Transverse colon (tissue), 4 donors: ENCODE measurements around the gene NUCKS1. TPM values are rescaled to one million over a fixed set of nuclear protein-coding genes. Genes with fewer than 3 reads are reported as not detected.

Experiments used
- DNase-seq: peaks from one replicate; pipeline ENCODE4 v3.0.0-alpha.2; 2019
- H3K27ac ChIP-seq, 4 donors: fragments of 200-600 bp; sonication (generic); 2 replicates each; pipeline ENCODE4 v1.5.1; 2016 to 2018; ENCODE audit warnings: inconsistent platforms in 4 of 4
- H3K27me3 ChIP-seq: fragments of 200-600 bp; sonication (generic); 2 replicates; pipeline ENCODE4 v1.5.1; 2017; ENCODE audit warnings: inconsistent platforms
- H3K36me3 ChIP-seq, 4 donors: fragments of 200-600 bp; sonication (generic); 2 replicates each; pipeline ENCODE4 v1.5.1; 2017 to 2019; ENCODE audit warnings: inconsistent platforms in 4 of 4
- H3K4me1 ChIP-seq, 4 donors: fragments of 200-600 bp; sonication (generic); 2 replicates each; pipeline ENCODE4 v1.5.1; 2017 to 2020; ENCODE audit warnings: inconsistent platforms in 4 of 4
- H3K4me3 ChIP-seq, 4 donors: fragments of 200-600 bp; sonication (generic); 1 replicate in 1 of 4; 2 replicates in 3 of 4; pipeline versions ENCODE4 v1.5.1 to v1.6.1; 2017 to 2019; ENCODE audit warnings: inconsistent platforms in 4 of 4
- H3K9me3 ChIP-seq, 2 donors: fragments of 200-600 bp; sonication (generic); 2 replicates each; pipeline ENCODE4 v1.5.1; 2017 to 2019; ENCODE audit warnings: inconsistent platforms in 2 of 2
- CTCF ChIP-seq, 5 experiments: fragments of 200-600 bp in 3 of 5; fragments of 450-650 bp in 2 of 5; sonication (generic) in 3 of 5; IDR thresholded peaks; 1 replicate in 2 of 5; 2 replicates in 3 of 5; pipeline ENCODE4 v1.5.1; 2016 to 2017; ENCODE audit warnings: antibody characterized with exemption in 5 of 5, inconsistent platforms in 3 of 5, mild to moderate bottlenecking in 2 of 5, moderate library complexity in 1 of 5
- EP300 ChIP-seq: sonication (generic); formaldehyde crosslinking; IDR thresholded peaks from one replicate; pipeline ENCODE4 v1.6.1; 2017; ENCODE audit warnings: antibody characterized with exemption, low read depth
- POLR2A ChIP-seq: fragments of 450-650 bp; IDR thresholded peaks from one replicate; pipeline ENCODE4 v1.6.1; 2016; ENCODE audit warnings: antibody characterized with exemption, mild to moderate bottlenecking, moderate library complexity
- POLR2AphosphoS5 ChIP-seq, 3 donors: sonication (generic); formaldehyde crosslinking; IDR thresholded peaks; one replicate each; pipeline ENCODE4 v1.6.1; 2016; ENCODE audit warnings: antibody characterized with exemption in 3 of 3
- WGBS, 2 donors: methylation state at CpG; one replicate each; pipeline ENCODE4 v1.1.5; 2018; ENCODE audit warnings: low coverage in 1 of 2; 5-methylcytosine and 5-hydroxymethylcytosine counted together
- in situ Hi-C, 4 donors: fragments of 200-750 bp; cut with MboI; loops; one replicate each; pipeline versions ENCODE4 v1.15.0 to v1.15.1; 2017; ENCODE audit warnings: low sequenced_read_pairs in 3 of 4, low pct_ligation_motif_present in 1 of 4, low pct_unique_long_range_greater_than_20kb in 1 of 4
- intact Hi-C: fragments of 100-400 bp; cut with DNase I; formaldehyde crosslinking; loops from one replicate; pipeline ENCODE4 v1.15.1; 2023; ENCODE audit warnings: low total_unique reads
- total RNA-seq, 4 donors: library from RNA; depleted of rRNA; stranded (reverse); fragments of >200 nt; gene quantifications; one replicate each; pipeline ENCODE4 v1.1.0, GENCODE V29; 2016

NUCKS1 gene
- total RNA-seq, 4 donors from 2014 or later: 21.7 to 45.7 (median 35.1) TPM

- Histone ChIP-seq H3K27me3 (no peaks in the 10 kb centered on the region), H3K27ac (no peak overlapping the region), H3K4me1 (peaks cover 0 to 10% (median 0%) of the 10 kb centered on the region in 4 donors), H3K4me3 (no peak overlapping the region), H3K36me3 (no peaks in the 10 kb centered on the region), H3K9me3 (no peaks in the 10 kb centered on the region)
- DNase-seq: no peak
- in situ Hi-C loops (no loop called here), intact Hi-C loops (no loop called here)
- TF ChIP-seq CTCF (IDR thresholded peaks at IDR 0.05): no peak
- no peak for TF ChIP-seq POLR2A
- TF ChIP-seq POLR2AphosphoS5 (IDR thresholded peaks at IDR 0.05): no peak
- TF ChIP-seq EP300: no peak
- WGBS, 2 donors: 65% methylated on average over 1 of the region's 1 CpG; no CpG with 5 or more reads in 1 of the 2 donors
Observed at GRCh38 chr1:205703072-205703471, 46.9 kb downstream of the NUCKS1 start.

- WGBS, 2 donors: 92 to 100% methylated on average over 2 to 4 of the region's 4 CpGs
- no peak for TF ChIP-seq EP300
- TF ChIP-seq POLR2A: no peak
- TF ChIP-seq POLR2AphosphoS5 (IDR thresholded peaks at IDR 0.05): no peak
- no peak for TF ChIP-seq CTCF (IDR thresholded peaks at IDR 0.05)
- Histone ChIP-seq H3K27me3 (no peaks in the 10 kb centered on the region), H3K4me3 (no peak overlapping the region), H3K4me1 (peaks cover 0 to 10% (median 0%) of the 10 kb centered on the region in 4 donors), H3K9me3 (no peaks in the 10 kb centered on the region), H3K36me3 (no peaks in the 10 kb centered on the region), H3K27ac (no peak overlapping the region)
- intact Hi-C loops (no loop called here), in situ Hi-C loops (no loop called here)
- no peak for DNase-seq
Observed at GRCh38 chr1:205701891-205702290, 48.1 kb downstream of the NUCKS1 start.

GRCh38 chr1:205701420-205701819 is 48.6 kb downstream of the NUCKS1 start:
- WGBS, 2 donors: 52% methylated on average over 2 of the region's 2 CpGs; no CpG with 5 or more reads in 1 of the 2 donors
- no peak overlapping the region for H3K27ac ChIP-seq

GRCh38 chr1:205700865-205701401 is 49.0 kb downstream of the NUCKS1 start:
- Histone ChIP-seq H3K4me1 (peaks cover 0 to 10% (median 0%) of the 10 kb centered on the region in 4 donors), H3K27ac (no peak overlapping the region), H3K4me3 (no peak overlapping the region), H3K36me3 (no peaks in the 10 kb centered on the region), H3K9me3 (no peaks in the 10 kb centered on the region), H3K27me3 (no peaks in the 10 kb centered on the region)
- no peak for DNase-seq
- in situ Hi-C loops (no loop called here), intact Hi-C loops (no loop called here)
- TF ChIP-seq CTCF (IDR thresholded peaks at IDR 0.05): no peak
- no peak for TF ChIP-seq EP300
- no peak for TF ChIP-seq POLR2A
- no peak for TF ChIP-seq POLR2AphosphoS5 (IDR thresholded peaks at IDR 0.05)
- WGBS, 2 donors: 70% methylated on average over 2 of the region's 2 CpGs; no CpG with 5 or more reads in 1 of the 2 donors

More at GRCh38 chr1:205701420-205701819, 48.6 kb downstream of the NUCKS1 start:
- H3K9me3 ChIP-seq: no peaks in the 10 kb centered on the region
- H3K4me3 ChIP-seq: no peak overlapping the region
- H3K27me3 ChIP-seq: no peaks in the 10 kb centered on the region
- H3K4me1 ChIP-seq: peaks cover 0 to 10% (median 0%) of the 10 kb centered on the region in 4 donors
- DNase-seq: no peak
- in situ Hi-C loops: no loop called here
- H3K36me3 ChIP-seq: no peaks in the 10 kb centered on the region
- TF ChIP-seq CTCF (IDR thresholded peaks at IDR 0.05): no peak
- TF ChIP-seq POLR2AphosphoS5 (IDR thresholded peaks at IDR 0.05): no peak
- no peak for TF ChIP-seq EP300
- TF ChIP-seq POLR2A: no peak
- intact Hi-C loops: no loop called here
